Breast epithelium (tissue), 4 donors: ENCODE results near the gene OR51V1. TPM values are rescaled to one million over a fixed set of nuclear protein-coding genes. Genes with fewer than 3 reads are reported as not detected.

Experiments
- DNase-seq, 2 donors: peaks; one replicate each; pipeline ENCODE4 v3.0.0-alpha.2; 2019; ENCODE audit warnings: low spot score in 2 of 2
- H3K27ac ChIP-seq, 2 donors: fragments of 200-600 bp; sonication (generic) in 1 of 2; one replicate each; pipeline ENCODE4 v1.5.1; 2016 to 2019; ENCODE audit warnings: mild to moderate bottlenecking in 1 of 2
- H3K27me3 ChIP-seq, 2 donors: fragments of 200-600 bp; sonication (generic) in 1 of 2; one replicate each; pipeline versions ENCODE4 v1.5.1 to v1.6.0; 2017 to 2019; ENCODE audit warnings: control low read depth in 1 of 2, mild to moderate bottlenecking in 1 of 2
- H3K36me3 ChIP-seq: fragments of 200-600 bp; one replicate; pipeline ENCODE4 v1.5.1; 2019
- H3K4me1 ChIP-seq, 2 donors: fragments of 200-600 bp; sonication (generic); one replicate each; pipeline ENCODE4 v1.5.1; 2016 to 2019; ENCODE audit warnings: control low read depth in 1 of 2
- H3K4me3 ChIP-seq, 3 donors: fragments of 200-600 bp; sonication (generic); 1 replicate in 2 of 3; 2 replicates in 1 of 3; pipeline ENCODE4 v1.5.1; 2016 to 2019; ENCODE audit warnings: mild to moderate bottlenecking in 3 of 3, moderate library complexity in 2 of 3
- H3K9me3 ChIP-seq, 2 donors: fragments of 200-600 bp; sonication (generic) in 1 of 2; one replicate each; pipeline ENCODE4 v1.5.1; 2016 to 2019; ENCODE audit warnings: control low read depth in 1 of 2
- CTCF ChIP-seq, 3 donors: fragments of 450-650 bp; IDR thresholded peaks; one replicate each; pipeline ENCODE4 v1.5.1; 2016 to 2017; ENCODE audit warnings: antibody characterized with exemption in 3 of 3, mild to moderate bottlenecking in 3 of 3, moderate library complexity in 3 of 3
- POLR2A ChIP-seq: fragments of 450-650 bp; IDR thresholded peaks from one replicate; pipeline ENCODE4 v1.6.1; 2016; ENCODE audit warnings: antibody characterized with exemption, mild to moderate bottlenecking, moderate library complexity
- POLR2AphosphoS5 ChIP-seq, 3 donors: sonication (generic); formaldehyde crosslinking; IDR thresholded peaks; one replicate each; pipeline ENCODE4 v1.6.1; 2017; ENCODE audit warnings: antibody characterized with exemption in 3 of 3
- intact Hi-C: fragments of 100-400 bp; cut with DNase I; formaldehyde crosslinking; loops from one replicate; pipeline ENCODE4 v1.15.1; 2023; ENCODE audit warnings: low total_unique reads
- total RNA-seq, 3 donors: library from RNA; depleted of rRNA; stranded (reverse); fragments of >200 nt; gene quantifications; one replicate each; pipeline ENCODE4 v1.1.0, GENCODE V29; 2016

OR51V1 gene
- total RNA-seq, 3 donors from 2014 or later = not detected

DNA sequence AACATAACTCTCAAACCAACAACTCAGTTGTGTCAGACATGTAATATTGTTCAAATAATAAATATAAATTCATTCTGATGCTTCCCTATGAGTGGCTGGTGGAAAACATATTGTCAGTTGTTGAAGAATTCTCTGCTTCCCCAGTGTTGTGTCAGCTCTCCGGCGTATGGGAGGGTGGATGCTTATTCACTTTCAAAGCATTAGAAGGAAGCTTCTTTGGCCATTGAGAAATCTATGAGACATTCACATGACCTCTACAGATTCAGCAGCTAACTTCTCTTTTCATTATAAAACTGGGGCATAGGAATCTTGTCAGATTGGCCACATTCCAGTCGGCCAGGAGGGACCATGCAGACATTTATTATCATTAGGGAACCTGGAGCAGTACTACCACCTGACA is 2.9 kb downstream of the OR51V1 start:
- H3K9me3 ChIP-seq = no peaks in the 10 kb centered on the region
- DNase-seq = no peak
- no peak overlapping the region for H3K4me3 ChIP-seq
- intact Hi-C loops = no loop called here
- H3K27me3 ChIP-seq = no peaks in the 10 kb centered on the region
- TF ChIP-seq POLR2A = no peak
- TF ChIP-seq CTCF (IDR thresholded peaks at IDR 0.05) = no peak
- no peak for TF ChIP-seq POLR2AphosphoS5 (IDR thresholded peaks at IDR 0.05)
- no peak overlapping the region for H3K27ac ChIP-seq
- H3K36me3 ChIP-seq = no peaks in the 10 kb centered on the region
- no peaks in the 10 kb centered on the region for H3K4me1 ChIP-seq

DNA sequence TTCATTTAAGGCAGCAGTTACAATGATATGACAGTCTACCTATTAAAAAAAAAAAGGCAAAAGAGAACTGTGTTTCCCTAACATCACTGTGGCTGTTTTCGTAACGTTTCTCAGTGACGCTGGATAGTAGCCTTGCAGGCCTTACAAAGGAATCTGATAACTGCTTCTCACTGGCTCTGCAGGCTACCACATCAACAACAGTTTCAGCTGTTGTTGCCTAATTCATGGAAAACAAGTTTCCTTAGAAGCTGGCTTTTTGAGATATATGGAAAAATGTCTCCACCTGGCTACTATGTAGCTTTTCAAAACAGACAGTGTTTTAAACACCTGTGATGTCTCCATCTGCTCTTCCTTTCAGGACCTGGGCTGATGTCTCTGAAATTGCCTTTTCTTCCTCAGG is 3.8 kb downstream of the OR51V1 start:
- Histone ChIP-seq H3K27me3 (no peaks in the 10 kb centered on the region), H3K27ac (no peak overlapping the region), H3K4me1 (no peaks in the 10 kb centered on the region), H3K4me3 (no peak overlapping the region), H3K9me3 (no peaks in the 10 kb centered on the region), H3K36me3 (no peaks in the 10 kb centered on the region)
- TF ChIP-seq POLR2AphosphoS5 (IDR thresholded peaks at IDR 0.05) = no peak
- no peak for TF ChIP-seq POLR2A
- TF ChIP-seq CTCF (IDR thresholded peaks at IDR 0.05) = no peak
- intact Hi-C loops = no loop called here
- DNase-seq = no peak

- H3K27ac ChIP-seq = no peak overlapping the region
- H3K27me3 ChIP-seq = no peaks in the 10 kb centered on the region
- no peaks in the 10 kb centered on the region for H3K9me3 ChIP-seq
- TF ChIP-seq POLR2AphosphoS5 (IDR thresholded peaks at IDR 0.05) = no peak
- TF ChIP-seq CTCF (IDR thresholded peaks at IDR 0.05) = no peak
- no peak for TF ChIP-seq POLR2A
- no peak for DNase-seq
- no peaks in the 10 kb centered on the region for H3K36me3 ChIP-seq
- H3K4me3 ChIP-seq = no peak overlapping the region
- intact Hi-C loops = no loop called here
- H3K4me1 ChIP-seq = no peaks in the 10 kb centered on the region
These were observed 4.4 kb downstream of the OR51V1 start for GRCh38 chr11:5196067-5196466.

- Histone ChIP-seq H3K36me3 (no peaks in the 10 kb centered on the region), H3K27ac (no peak overlapping the region), H3K4me3 (no peak overlapping the region), H3K4me1 (no peaks in the 10 kb centered on the region), H3K9me3 (peaks cover 0 to 7% of the 10 kb centered on the region in 2 donors), H3K27me3 (no peaks in the 10 kb centered on the region)
- intact Hi-C loops = no loop called here
- TF ChIP-seq POLR2A (no peak), CTCF (IDR thresholded peaks at IDR 0.05) (no peak), POLR2AphosphoS5 (IDR thresholded peaks at IDR 0.05) (no peak)
- no peak for DNase-seq
These were observed 7.7 kb downstream of the OR51V1 start for GRCh38 chr11:5192738-5193137.

GRCh38 chr11:5188201-5188600 is 12.3 kb downstream of the OR51V1 start:
- no peak overlapping the region for H3K27ac ChIP-seq
- no peak for TF ChIP-seq POLR2AphosphoS5 (IDR thresholded peaks at IDR 0.05)
- TF ChIP-seq CTCF (IDR thresholded peaks at IDR 0.05) = no peak
- TF ChIP-seq POLR2A = no peak
- intact Hi-C loops = no loop called here
- H3K36me3 ChIP-seq = no peaks in the 10 kb centered on the region
- H3K27me3 ChIP-seq = no peaks in the 10 kb centered on the region
- H3K4me3 ChIP-seq = no peak overlapping the region
- H3K4me1 ChIP-seq = no peaks in the 10 kb centered on the region
- peaks cover 0 to 7% of the 10 kb centered on the region in 2 donors for H3K9me3 ChIP-seq
- DNase-seq = no peak
